H1 (cell line): ENCODE data around the gene ARHGEF10L. TPM values are rescaled to one million over a fixed set of nuclear protein-coding genes. Genes with fewer than 3 reads are reported as not detected.

Source experiments
- CTBP2 ChIP-seq: IDR thresholded peaks from 2 replicates; pipeline ENCODE4 v1.7.0; 2011; ENCODE audit warnings: borderline replicate concordance, mild to moderate bottlenecking, moderate library complexity, mixed read lengths, low read length; ENCODE audit not compliant: insufficient read depth, insufficient read length
- SIRT6 ChIP-seq: IDR thresholded peaks from one replicate; pipeline ENCODE4 v1.7.1; 2012; ENCODE audit warnings: low read length, inconsistent platforms
- YY1 ChIP-seq: IDR thresholded peaks from 2 replicates; pipeline ENCODE4 v1.6.1; 2011; ENCODE audit warnings: low read depth, mild to moderate bottlenecking, low read length
- polyA plus RNA-seq, 7 experiments: library from polyadenylated mRNA; depleted of rRNA in 3 of 7; stranded (reverse) in 5 of 7; unstranded in 2 of 7; fragments of >200 nt in 5 of 7; fragments of 200-250 nt in 2 of 7; gene quantifications; 1 replicate in 5 of 7; 2 replicates in 1 of 7; 4 replicates in 1 of 7; pipeline versions ENCODE4 v1.2.1 to v1.2.3, GENCODE V29; 2011 to 2013; ENCODE audit warnings: missing spikeins in 2 of 7, mixed read lengths in 2 of 7
- total RNA-seq: library from RNA; stranded (reverse); fragmentation: NEBNext Ultra II Directional; extraction: Animal tissue kit (Norgen Biotek cat#: 25700); gene quantifications from 2 replicates; pipeline ENCODE4 v1.2.1, GENCODE V29; 2021

The ARHGEF10L gene
- total and polyA plus RNA-seq, 2 of the 8 experiments (the other 6 are each of a cell fraction or from before 2014, with no cell fraction given) = 33.6 to 39.6 TPM

GRCh38 chr1:17588048-17588871 is 48.8 kb downstream of the ARHGEF10L start (continued):
- TF ChIP-seq YY1 (no peak), SIRT6 (no peak), CTBP2 (no peak)
